Fibroblast of villous mesenchyme (primary cell): ENCODE measurements around the gene PSAP. TPM values are rescaled to one million over a fixed set of nuclear protein-coding genes. Genes with fewer than 3 reads are reported as not detected.

Experiments
- DNase-seq: peaks from one replicate; pipeline ENCODE4 v3.0.0-alpha.2; 2010; ENCODE audit warnings: low read depth
- H3K4me3 ChIP-seq: 2 replicates; pipeline ENCODE4 v1.5.1; 2011; ENCODE audit warnings: low read depth, mild to moderate bottlenecking, low read length
- total RNA-seq: library from RNA; depleted of rRNA; stranded (reverse); fragments of >200 nt; gene quantifications from 2 replicates; pipeline ENCODE4 v1.2.3, GENCODE V29; 2012
- TF ChIP-seq, protein P1 (sequence below): IDR thresholded peaks from 2 replicates; pipeline ENCODE4 v1.5.1; 2012; ENCODE audit warnings: low read depth, mild to moderate bottlenecking, low read length; ENCODE audit not compliant: insufficient read depth

PSAP gene
- total RNA-seq, 1 donor = 521 TPM

DNA sequence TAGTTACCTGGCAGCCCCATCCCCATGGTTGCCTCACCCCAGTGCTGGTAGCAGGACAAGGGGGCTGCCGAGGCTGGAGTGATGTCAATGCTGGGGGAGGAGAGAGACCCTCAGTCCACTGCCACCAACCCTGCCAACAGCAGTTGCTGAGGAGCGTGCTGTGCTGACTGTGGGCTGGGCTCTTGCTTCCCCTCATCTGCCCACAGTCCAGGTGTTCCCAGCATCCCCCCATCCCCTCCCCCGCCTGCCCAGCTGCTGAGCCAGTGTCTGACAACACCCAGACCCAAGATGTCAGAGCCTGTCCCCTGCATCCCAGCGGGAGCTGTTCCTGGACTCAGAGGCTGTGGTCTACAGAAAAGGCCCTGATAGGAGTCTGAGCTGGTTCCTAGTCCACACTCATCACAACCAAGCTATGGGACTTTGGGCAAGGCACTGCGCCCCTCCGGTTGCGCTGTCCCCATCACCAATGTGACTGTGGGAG is 14.6 kb upstream of the PSAP start:
- TF ChIP-seq, protein P1, sequence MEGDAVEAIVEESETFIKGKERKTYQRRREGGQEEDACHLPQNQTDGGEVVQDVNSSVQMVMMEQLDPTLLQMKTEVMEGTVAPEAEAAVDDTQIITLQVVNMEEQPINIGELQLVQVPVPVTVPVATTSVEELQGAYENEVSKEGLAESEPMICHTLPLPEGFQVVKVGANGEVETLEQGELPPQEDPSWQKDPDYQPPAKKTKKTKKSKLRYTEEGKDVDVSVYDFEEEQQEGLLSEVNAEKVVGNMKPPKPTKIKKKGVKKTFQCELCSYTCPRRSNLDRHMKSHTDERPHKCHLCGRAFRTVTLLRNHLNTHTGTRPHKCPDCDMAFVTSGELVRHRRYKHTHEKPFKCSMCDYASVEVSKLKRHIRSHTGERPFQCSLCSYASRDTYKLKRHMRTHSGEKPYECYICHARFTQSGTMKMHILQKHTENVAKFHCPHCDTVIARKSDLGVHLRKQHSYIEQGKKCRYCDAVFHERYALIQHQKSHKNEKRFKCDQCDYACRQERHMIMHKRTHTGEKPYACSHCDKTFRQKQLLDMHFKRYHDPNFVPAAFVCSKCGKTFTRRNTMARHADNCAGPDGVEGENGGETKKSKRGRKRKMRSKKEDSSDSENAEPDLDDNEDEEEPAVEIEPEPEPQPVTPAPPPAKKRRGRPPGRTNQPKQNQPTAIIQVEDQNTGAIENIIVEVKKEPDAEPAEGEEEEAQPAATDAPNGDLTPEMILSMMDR = no peak
- DNase-seq = no peak
- no peak overlapping the region for H3K4me3 ChIP-seq

- H3K4me3 ChIP-seq = no peak overlapping the region
- TF ChIP-seq, protein P1 = no peak
- DNase-seq = peak; percentile 58
Observed at GRCh38 chr10:71864911-71865361, 13.9 kb upstream of the PSAP start.

DNA sequence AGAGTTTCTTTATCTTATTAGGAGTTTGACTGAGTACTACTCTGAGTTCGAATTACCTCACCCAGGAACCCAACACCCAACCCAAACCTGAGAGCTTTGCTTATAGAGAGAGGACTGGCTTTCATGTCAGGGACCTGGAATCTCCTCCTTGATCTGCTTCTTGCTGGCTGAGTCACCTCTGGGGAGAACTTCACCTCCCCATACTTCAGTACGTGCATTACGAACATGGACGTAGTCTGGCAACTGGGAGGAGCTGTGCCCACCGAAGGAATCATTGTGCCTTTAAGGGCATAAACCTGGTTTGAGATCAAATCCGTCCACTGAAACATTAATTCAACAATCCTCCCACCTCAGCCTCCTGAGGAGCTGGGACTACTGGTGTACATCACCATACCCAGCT is 12.2 kb upstream of the PSAP start:
- H3K4me3 ChIP-seq = no peak overlapping the region
- peak; percentile 16 for DNase-seq
- TF ChIP-seq, protein P1 = no peak

- no peak overlapping the region for H3K4me3 ChIP-seq
- TF ChIP-seq, protein P1 = no peak
Observed at GRCh38 chr10:71860243-71861029, 9.4 kb upstream of the PSAP start.

GRCh38 chr10:71857934-71858890 is 7.2 kb upstream of the PSAP start:
- TF ChIP-seq, protein P1 = no peak
- no peak overlapping the region for H3K4me3 ChIP-seq
- DNase-seq = no peak

More at GRCh38 chr10:71860243-71861029, 9.4 kb upstream of the PSAP start:
- DNase-seq = peak; percentile 100

DNA sequence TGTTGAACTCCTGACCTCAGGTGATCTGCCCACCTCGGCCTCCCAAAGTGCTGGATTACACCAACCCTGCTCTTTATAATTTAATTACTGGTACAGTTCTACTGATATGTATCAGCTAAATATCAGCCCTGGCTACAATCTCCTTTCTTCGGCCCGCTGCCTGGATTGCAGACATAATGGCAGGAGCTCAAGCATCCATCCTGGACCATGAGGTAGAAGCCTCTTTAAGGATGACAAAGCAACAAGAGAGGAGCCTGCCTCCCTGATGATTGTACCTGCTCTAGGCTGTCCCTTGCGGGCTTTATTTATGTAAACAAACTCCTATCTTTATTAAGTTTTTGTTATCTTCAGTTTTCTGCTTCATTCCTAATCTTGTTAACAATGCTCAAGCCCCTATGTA is 5.6 kb upstream of the PSAP start:
- TF ChIP-seq, protein P1 = no peak
- no peak for DNase-seq
- H3K4me3 ChIP-seq = no peak overlapping the region
